Fibroblast of the conjunctiva (primary cell): Measurements from ENCODE around the gene ALOX5AP.

Experiments
- DNase-seq: peaks from one replicate; pipeline ENCODE4 v3.0.0-alpha.2; 2010; ENCODE audit warnings: low read depth

The ALOX5AP gene

GRCh38 chr13:30797847-30798535 lies 62.6 kb downstream of the ALOX5AP start:
- no peak for DNase-seq

- no peak for DNase-seq
Observed at GRCh38 chr13:30798776-30799355, 63.5 kb downstream of the ALOX5AP start.

- DNase-seq = no peak
Observed at GRCh38 chr13:30799356-30799824, 64.0 kb downstream of the ALOX5AP start.

GRCh38 chr13:30800107-30800506 lies 64.8 kb downstream of the ALOX5AP start:
- no peak for DNase-seq

- DNase-seq = no peak
Observed at GRCh38 chr13:30802501-30802900, 67.2 kb downstream of the ALOX5AP start.

GRCh38 chr13:30802953-30803478 lies 67.7 kb downstream of the ALOX5AP start:
- peak; percentile 63 for DNase-seq

- no peak for DNase-seq
Observed at GRCh38 chr13:30803749-30804148, 68.4 kb downstream of the ALOX5AP start.

GRCh38 chr13:30804474-30804873 lies 69.1 kb downstream of the ALOX5AP start:
- DNase-seq = no peak

GRCh38 chr13:30805132-30805537 lies 69.8 kb downstream of the ALOX5AP start:
- DNase-seq = no peak

GRCh38 chr13:30805603-30806011 lies 70.3 kb downstream of the ALOX5AP start:
- DNase-seq = no peak

GRCh38 chr13:30806784-30807183 lies 71.4 kb downstream of the ALOX5AP start:
- peak; percentile 54 for DNase-seq

GRCh38 chr13:30807392-30807791 lies 72.0 kb downstream of the ALOX5AP start:
- DNase-seq = no peak

GRCh38 chr13:30808600-30808999 lies 73.3 kb downstream of the ALOX5AP start:
- no peak for DNase-seq

GRCh38 chr13:30809787-30810186 lies 74.4 kb downstream of the ALOX5AP start:
- no peak for DNase-seq

GRCh38 chr13:30810261-30810701 lies 74.9 kb downstream of the ALOX5AP start:
- no peak for DNase-seq

- no peak for DNase-seq
Observed at GRCh38 chr13:30810801-30811200, 75.5 kb downstream of the ALOX5AP start.
